HepG2 (cell line): ENCODE results near the gene TCAIM. TPM values are rescaled to one million over a fixed set of nuclear protein-coding genes. Genes with fewer than 3 reads are reported as not detected.

Experiments used
- HIC2 ChIP-seq: sonication (generic); formaldehyde crosslinking; IDR thresholded peaks from 2 replicates; pipeline ENCODE4 v1.9.0; 2022; ENCODE audit warnings: low read depth, missing genetic modification reagents
- HOXA5 ChIP-seq: sonication (generic); formaldehyde crosslinking; IDR thresholded peaks from 2 replicates; pipeline ENCODE4 v1.4.0; 2020; ENCODE audit warnings: missing genetic modification reagents
- HOXD1 ChIP-seq: sonication (generic); formaldehyde crosslinking; IDR thresholded peaks from 2 replicates; pipeline ENCODE4 v1.5.0; 2020; ENCODE audit warnings: missing genetic modification reagents
- RBM22 ChIP-seq: fragments of 200-400 bp; formaldehyde crosslinking; optimal IDR thresholded peaks from 2 replicates; pipeline ENCODE3; 2017; ENCODE audit warnings: mild to moderate bottlenecking, low read length, moderate library complexity
- U2AF2 ChIP-seq: fragments of 200-400 bp; formaldehyde crosslinking; IDR thresholded peaks from 2 replicates; pipeline ENCODE4 v1.6.1; 2017; ENCODE audit warnings: low read depth, mild to moderate bottlenecking, low read length
- ZNF101 ChIP-seq: sonication (generic); formaldehyde crosslinking; IDR thresholded peaks from 2 replicates; pipeline ENCODE4 v1.4.0; 2020; ENCODE audit warnings: mild to moderate bottlenecking, low read depth, missing genetic modification reagents, borderline replicate concordance
- ZNF260 ChIP-seq: sonication (generic); formaldehyde crosslinking; IDR thresholded peaks from 2 replicates; pipeline ENCODE4 v1.4.0; 2020; ENCODE audit warnings: missing genetic modification reagents, low read depth, mild to moderate bottlenecking, borderline replicate concordance
- ZNF577 ChIP-seq: sonication (generic); formaldehyde crosslinking; IDR thresholded peaks from 2 replicates; pipeline ENCODE4 v1.4.0; 2020; ENCODE audit warnings: mild to moderate bottlenecking, low read depth, missing genetic modification reagents, borderline replicate concordance
- ZNF776 ChIP-seq: sonication (generic); formaldehyde crosslinking; IDR thresholded peaks from 2 replicates; pipeline ENCODE4 v1.4.0; 2020; ENCODE audit warnings: mild to moderate bottlenecking, missing genetic modification reagents
- ZSCAN20 ChIP-seq: sonication (generic); formaldehyde crosslinking; IDR thresholded peaks from 2 replicates; pipeline ENCODE4 v1.4.0; 2020; ENCODE audit warnings: missing genetic modification reagents, mild to moderate bottlenecking, borderline replicate concordance
- polyA plus RNA-seq, 8 experiments: library from polyadenylated mRNA; depleted of rRNA in 3 of 8; stranded (reverse) in 7 of 8; unstranded in 1 of 8; fragments of >200 nt; fragmentation: Illumina TruSeq in 4 of 8; extraction: Trizol in 4 of 8; gene quantifications; 2 replicates each; pipeline versions ENCODE4 v1.2.1 to v1.2.3, GENCODE V29; 2011 to 2016; ENCODE audit warnings: low read depth in 4 of 8, missing spikeins in 1 of 8, mixed read lengths in 1 of 8; ENCODE audit not compliant: insufficient read depth in 1 of 8
- total RNA-seq, 5 experiments: library from RNA; depleted of rRNA; stranded (reverse); fragments of >200 nt; fragmentation: Illumina TruSeq; extraction: Trizol; gene quantifications; 2 replicates each; pipeline ENCODE4 v1.2.3, GENCODE V29; 2016; ENCODE audit warnings: low read depth in 1 of 5
- TF ChIP-seq, protein P1 (sequence below), 2 experiments: sonication (generic) in 1 of 2; formaldehyde crosslinking in 1 of 2; IDR thresholded peaks; 2 replicates each; pipeline versions ENCODE4 v1.6.1 to v1.9.0; 2014 to 2022; ENCODE audit warnings: antibody characterized with exemption in 1 of 2, borderline replicate concordance in 1 of 2, inconsistent platforms in 1 of 2, low read depth in 1 of 2, missing genetic modification reagents in 1 of 2

TCAIM gene
- total and polyA plus RNA-seq, 2 of the 13 experiments (the other 11 are each of a cell fraction or from before 2014, with no cell fraction given) = 16.9 to 22.6 TPM

DNA sequence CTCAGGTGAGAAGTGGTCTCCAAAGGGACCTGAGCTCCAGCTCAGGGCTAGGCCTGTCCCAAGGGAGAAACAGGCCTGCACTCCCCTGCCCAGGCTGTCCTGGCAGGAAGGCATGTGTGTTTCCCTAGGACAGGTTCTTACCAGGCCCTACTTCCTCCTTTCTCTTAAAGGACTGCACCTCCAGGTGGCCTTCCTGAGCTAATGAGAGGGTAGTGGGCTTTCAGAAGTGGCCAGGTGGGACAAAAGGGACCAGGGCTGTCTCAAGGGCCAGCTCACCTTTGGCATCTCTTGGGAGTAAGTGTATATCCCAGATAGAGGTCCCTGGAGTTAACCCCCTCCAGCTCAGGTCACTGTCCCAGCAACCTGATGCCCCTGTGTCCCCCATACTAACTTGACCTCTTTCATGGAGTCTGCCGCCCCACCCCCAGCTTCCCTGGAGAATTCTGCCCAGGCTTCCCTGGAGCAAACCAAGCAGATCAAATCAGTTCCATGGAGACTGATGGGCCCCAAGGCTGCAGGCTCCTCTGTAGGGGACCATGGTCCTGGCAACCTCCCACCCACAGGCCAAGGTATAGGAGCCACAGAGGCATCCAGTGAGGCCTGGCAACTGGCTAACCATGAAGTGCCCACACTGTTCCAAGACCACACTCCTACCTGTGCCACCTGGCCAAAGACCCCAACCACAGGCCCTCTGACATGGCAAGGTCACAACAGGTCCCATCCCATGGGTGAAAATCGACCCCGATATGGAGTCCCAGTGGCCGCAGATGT is 71.3 kb downstream of the TCAIM start (continued):
- TF ChIP-seq, protein P1, sequence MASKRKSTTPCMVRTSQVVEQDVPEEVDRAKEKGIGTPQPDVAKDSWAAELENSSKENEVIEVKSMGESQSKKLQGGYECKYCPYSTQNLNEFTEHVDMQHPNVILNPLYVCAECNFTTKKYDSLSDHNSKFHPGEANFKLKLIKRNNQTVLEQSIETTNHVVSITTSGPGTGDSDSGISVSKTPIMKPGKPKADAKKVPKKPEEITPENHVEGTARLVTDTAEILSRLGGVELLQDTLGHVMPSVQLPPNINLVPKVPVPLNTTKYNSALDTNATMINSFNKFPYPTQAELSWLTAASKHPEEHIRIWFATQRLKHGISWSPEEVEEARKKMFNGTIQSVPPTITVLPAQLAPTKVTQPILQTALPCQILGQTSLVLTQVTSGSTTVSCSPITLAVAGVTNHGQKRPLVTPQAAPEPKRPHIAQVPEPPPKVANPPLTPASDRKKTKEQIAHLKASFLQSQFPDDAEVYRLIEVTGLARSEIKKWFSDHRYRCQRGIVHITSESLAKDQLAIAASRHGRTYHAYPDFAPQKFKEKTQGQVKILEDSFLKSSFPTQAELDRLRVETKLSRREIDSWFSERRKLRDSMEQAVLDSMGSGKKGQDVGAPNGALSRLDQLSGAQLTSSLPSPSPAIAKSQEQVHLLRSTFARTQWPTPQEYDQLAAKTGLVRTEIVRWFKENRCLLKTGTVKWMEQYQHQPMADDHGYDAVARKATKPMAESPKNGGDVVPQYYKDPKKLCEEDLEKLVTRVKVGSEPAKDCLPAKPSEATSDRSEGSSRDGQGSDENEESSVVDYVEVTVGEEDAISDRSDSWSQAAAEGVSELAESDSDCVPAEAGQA (IDR thresholded peaks at IDR 0.05; ENCODE audit: low read depth) = no peak
- TF ChIP-seq, protein P1 (CRISPR knock-in tag; IDR thresholded peaks at IDR 0.05; ENCODE audit: borderline replicate concordance) = no peak
- TF ChIP-seq ZNF101 (no peak), ZNF776 (CRISPR knock-in tag) (no peak), HOXA5 (CRISPR knock-in tag) (no peak), U2AF2 (no peak), ZSCAN20 (CRISPR knock-in tag) (no peak), HIC2 (CRISPR knock-in tag) (no peak), ZNF577 (CRISPR knock-in tag) (no peak), ZNF260 (no peak), HOXD1 (CRISPR knock-in tag) (no peak), RBM22 (no peak)
- TF ChIP-seq, all 625 proteins: peak for 0
